NCI-H2107 (cell line): ENCODE results near the gene KLHL6.
A peak's percentile ranks its signal among the peaks of the same experiment; 100 is the strongest.
"Not testable (repeated sequence)": the region's sequence is repeated elsewhere in the genome, so short reads cannot be mapped to it uniquely, and the experiment has no call there.

ENCODE experiments used
- DNase-seq: peaks from one replicate; lab custom pipeline; 2025; lab: John Stamatoyannopoulos, UW

KLHL6 gene

GRCh38 chr3:183485093-183485492 lies 70.4 kb downstream of the KLHL6 start:
- no peak for DNase-seq

DNA sequence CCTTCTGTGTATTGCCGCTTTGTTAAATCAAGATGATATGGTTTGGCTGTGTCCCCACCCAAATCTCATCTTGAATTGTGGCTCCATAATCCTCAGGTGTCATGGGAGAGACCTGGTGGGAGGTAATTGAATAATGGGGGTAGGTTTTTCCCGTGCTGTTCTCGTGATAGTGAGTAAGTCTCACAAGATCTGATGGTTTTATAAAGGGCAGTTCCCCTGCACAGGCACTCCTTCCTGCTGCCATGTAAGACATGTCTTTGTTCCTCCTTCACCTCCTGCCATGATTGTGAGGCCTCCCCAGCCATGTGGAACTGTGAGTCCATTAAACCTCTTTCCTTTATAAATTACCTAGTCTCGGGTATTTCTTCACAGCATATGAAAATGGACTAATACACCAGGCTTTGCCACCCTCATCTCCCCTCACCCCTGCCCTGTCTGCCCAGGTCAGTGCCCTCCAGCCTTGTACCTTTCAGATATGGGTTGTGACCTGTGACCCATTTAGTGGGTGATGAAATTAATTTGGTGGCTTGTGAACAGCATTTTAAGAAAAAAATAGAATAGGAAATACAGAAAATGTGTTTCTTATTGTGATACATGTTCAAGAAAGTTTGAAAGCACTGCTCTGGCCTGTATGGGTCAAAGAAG lies 71.0 kb downstream of the KLHL6 start:
- DNase-seq, result no peak

GRCh38 chr3:183481582-183481981 lies 73.9 kb downstream of the KLHL6 start:
- no peak for DNase-seq

GRCh38 chr3:183478501-183478900 lies 77.0 kb downstream of the KLHL6 start:
- DNase-seq, result peak; percentile 72

DNA sequence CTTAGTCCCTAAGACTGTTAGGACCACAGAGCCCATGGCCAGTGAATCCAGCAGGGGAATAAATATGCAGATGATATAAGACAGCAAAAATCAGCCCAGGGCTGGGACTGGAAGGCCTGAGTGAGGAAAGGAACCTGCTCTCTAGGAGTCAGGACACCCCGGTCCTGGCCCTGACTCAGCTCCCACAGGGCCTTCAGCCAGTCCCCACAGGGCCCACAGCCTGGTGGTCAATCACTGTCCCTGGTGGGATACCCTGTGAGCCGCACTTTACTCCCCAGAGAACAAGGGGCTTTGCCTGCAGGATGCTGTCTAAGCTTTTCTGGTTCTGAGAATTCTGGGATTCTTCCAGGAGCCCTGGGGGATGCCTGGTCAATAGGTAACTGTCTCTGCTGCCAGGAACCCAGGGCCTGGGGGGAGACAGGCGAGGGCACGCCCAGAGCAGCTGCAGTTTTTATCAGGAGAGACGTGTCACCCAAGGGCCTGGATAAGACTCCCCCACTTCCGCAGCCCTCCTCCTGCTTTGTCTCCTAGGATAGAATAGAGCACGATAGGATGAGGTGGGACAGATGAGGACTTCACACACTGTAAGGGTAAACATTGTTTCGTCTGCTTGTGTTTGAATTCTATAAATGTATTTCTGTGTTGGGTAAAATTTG lies 77.6 kb downstream of the KLHL6 start:
- DNase-seq, result peak; percentile 72

GRCh38 chr3:183475764-183476162 lies 79.7 kb downstream of the KLHL6 start:
- not testable (repeated sequence) for DNase-seq

- no peak for DNase-seq
Observed at GRCh38 chr3:183475016-183475763, 80.3 kb downstream of the KLHL6 start.

GRCh38 chr3:183473969-183474368 lies 81.5 kb downstream of the KLHL6 start:
- DNase-seq, result no peak

- no peak for DNase-seq
Observed at GRCh38 chr3:183472155-183472554, 83.4 kb downstream of the KLHL6 start.

DNA sequence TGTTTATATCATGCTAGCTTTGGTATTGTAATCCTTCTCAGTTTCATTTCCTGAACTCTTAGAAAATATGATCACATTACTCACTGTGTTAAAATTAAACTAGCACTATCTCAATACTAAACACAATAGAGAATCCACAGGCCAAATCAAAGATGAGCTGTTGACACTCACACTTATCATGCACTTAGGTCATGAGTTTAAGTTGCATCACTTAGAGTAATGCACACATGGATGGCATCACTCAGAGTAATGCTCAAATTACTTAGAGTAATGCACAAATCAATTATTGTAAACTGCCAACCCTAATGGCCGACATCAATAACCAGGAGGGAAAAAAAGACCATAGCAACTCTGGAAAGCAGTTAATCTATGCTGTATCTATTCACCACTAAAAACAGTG lies 87.1 kb downstream of the KLHL6 start:
- peak; percentile 42 for DNase-seq

DNA sequence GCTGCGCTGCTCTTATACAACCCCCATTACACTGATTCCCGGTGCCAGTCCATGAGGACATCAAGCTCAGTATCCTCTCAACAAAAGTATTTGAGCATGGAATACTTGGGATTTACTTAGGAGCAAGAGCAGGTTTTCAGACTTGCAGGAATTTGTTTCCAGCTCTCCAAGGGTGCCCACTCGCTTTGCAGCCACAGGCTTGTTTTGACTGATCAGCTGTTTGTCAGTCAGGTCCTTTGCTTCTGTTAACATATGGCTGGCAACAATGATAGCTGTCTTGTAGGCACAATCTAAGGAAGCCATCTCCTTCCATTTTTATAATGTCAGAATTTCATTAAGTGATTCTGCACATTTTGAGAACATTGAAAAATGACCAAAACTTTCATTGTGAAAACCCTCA lies 88.9 kb downstream of the KLHL6 start:
- no peak for DNase-seq

DNA sequence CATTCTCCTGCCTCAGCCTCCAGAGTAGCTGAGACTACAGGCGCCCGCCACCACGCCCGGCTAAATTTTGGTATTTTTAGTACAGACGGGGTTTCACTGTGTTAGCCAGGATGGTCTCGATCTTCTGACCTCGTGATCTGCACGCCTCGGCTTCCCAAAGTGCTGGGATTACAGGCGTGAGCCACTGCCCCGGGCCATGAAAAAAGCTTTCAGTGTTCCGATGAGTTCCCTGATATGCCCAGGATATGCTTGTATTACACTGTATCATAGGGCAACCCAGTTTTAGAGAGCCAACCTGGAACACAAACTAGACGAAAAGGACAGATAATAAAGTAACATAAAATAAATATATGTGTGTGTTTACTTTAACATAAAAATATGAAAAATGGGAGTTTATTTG lies 89.8 kb downstream of the KLHL6 start:
- DNase-seq, result not testable (repeated sequence)

GRCh38 chr3:183464480-183464879 lies 91.0 kb downstream of the KLHL6 start:
- no peak for DNase-seq

- DNase-seq, result no peak
Observed at GRCh38 chr3:183460081-183461055, 95.1 kb downstream of the KLHL6 start.

- no peak for DNase-seq
Observed at GRCh38 chr3:183455089-183455488, 100.4 kb downstream of the KLHL6 start.

GRCh38 chr3:183454064-183454463 lies 101.4 kb downstream of the KLHL6 start:
- DNase-seq, result no peak

- no peak for DNase-seq
Observed at GRCh38 chr3:183449791-183450190, 105.7 kb downstream of the KLHL6 start.

DNA sequence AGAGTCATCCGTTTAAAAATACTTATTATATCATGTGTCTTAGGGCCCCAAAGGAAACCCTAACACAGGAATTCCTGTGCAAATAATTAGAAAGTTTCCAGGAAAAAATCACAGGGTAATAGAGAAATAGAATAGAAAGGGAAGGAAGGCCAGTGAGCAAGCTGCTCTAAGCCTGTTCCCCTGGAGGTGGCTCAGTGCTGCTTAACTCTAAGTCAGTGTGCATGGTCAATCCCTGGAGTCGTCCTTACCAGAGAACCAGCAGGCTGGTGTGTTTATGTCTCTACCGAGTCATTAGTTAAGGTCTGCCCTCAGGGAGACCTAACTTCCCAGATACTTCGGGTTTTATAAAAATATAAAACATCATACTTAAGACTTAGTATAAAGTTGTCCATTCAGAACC lies 106.1 kb downstream of the KLHL6 start:
- no peak for DNase-seq

DNA sequence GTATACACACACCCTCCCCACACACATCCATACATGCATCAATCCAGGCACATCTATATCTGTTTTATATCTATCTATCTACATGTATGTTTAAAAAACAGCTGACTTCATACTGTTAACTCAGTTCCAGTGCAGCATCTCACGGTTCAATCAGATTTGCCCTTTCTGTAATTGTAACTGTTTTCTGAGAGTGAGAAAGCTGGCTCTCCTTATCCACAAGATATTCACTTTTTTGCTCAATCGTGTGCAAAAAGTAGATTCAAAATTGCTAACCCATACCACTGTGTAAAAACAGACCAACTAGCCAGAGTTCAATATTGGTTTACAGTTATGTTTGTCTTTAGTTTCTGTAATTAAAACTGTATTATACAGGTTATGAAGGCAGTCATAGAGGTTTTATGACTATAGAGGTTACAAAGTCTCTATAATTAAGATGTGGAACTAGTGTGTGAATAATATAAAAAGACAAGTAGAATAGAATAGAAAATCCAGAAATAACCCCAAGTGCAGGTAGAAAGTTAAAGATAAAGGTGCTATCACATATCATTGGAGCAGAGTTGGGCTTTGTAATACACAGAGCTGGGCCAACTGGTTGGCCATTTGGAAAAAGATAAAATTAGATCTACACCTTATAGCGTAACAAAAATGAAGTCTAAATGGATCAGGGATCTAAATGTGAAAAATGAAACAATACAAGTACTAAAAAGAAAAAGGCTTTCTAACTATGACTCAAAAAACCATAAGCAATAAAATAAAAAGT lies 107.0 kb downstream of the KLHL6 start:
- no peak for DNase-seq

- DNase-seq, result peak; percentile 99
Observed at GRCh38 chr3:183447206-183448001, 108.1 kb downstream of the KLHL6 start.
